ENCODE measurements around the gene GHR.

DNA sequence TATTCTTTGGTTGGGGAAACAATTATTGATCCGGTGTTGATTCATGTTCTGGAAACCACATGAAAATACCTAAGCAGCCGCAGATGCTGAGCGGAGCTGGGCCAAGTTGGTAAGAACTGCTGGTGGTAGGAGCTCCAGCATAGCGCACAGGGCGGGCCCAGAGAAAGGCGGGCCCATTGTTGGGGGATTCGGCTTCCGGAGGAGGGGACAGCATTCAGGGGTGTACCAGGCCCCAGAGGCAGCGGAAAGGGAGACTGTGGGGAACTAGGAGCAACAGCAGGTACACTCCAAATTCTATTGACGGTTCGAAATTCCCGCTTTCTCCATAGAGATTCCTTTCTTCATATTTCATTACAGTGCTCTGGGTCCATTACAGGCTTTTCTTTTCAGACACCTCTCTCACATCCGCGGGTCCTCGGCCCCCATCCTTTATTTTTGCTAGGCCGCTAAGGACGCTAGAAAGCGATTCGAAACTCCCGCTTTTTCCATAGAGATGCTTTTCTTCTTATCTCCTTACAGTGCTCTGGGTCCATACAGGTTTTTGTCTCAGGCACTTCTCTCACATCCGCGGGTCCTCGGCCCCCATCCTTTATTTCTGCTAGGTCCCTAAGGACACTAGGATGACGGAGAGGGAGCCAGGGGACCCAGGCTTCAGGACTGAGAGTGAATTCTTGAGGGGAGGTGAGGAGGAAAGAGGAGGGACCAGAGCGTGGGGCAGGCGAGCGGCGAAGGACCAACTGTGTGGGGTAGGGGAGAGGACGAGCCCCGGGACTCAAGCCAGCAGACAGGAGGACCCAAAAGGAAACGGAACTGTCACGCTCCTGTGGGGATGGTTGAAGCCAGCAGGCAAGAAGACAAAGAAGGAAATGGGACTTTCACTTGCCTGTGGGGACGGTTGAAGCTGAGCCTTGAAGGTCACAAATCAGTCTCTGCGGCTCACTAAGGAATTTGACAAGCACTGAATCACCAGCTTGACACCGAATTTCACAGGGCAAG lies 333.7 kb downstream of the GHR start, which contains the start of gene CCDC152:
- TF ChIP-seq CTCF (IDR thresholded peaks at IDR 0.05) (no peak), POLR2AphosphoS5 (IDR thresholded peaks at IDR 0.05) (no peak), POLR2A (IDR thresholded peaks at IDR 0.05) (no peak), EP300 (IDR thresholded peaks at IDR 0.05; ENCODE audit: low read depth) (no peak)
